ENCODE measurements around the gene MPV17L2.

The MPV17L2 gene

GRCh38 chr19:18160971-18161635 is 31.9 kb upstream of the MPV17L2 start:
- DNase-seq: peak; percentile 86

GRCh38 chr19:18161636-18162002 is 31.4 kb upstream of the MPV17L2 start:
- DNase-seq: no peak

- no peak for DNase-seq
These were observed 28.9 kb upstream of the MPV17L2 start for GRCh38 chr19:18164072-18164471.

GRCh38 chr19:18165794-18166544 is 27.0 kb upstream of the MPV17L2 start:
- DNase-seq: no peak

- no peak for DNase-seq
These were observed 26.0 kb upstream of the MPV17L2 start for GRCh38 chr19:18167011-18167410.

- peak; percentile 76 for DNase-seq
These were observed 24.9 kb upstream of the MPV17L2 start for GRCh38 chr19:18167975-18168645.

GRCh38 chr19:18168673-18169381 is 24.2 kb upstream of the MPV17L2 start:
- no peak for DNase-seq

GRCh38 chr19:18170714-18171255 is 22.2 kb upstream of the MPV17L2 start:
- DNase-seq: no peak

- DNase-seq: no peak
These were observed 21.3 kb upstream of the MPV17L2 start for GRCh38 chr19:18171605-18172327.

- DNase-seq: no peak
These were observed 20.5 kb upstream of the MPV17L2 start for GRCh38 chr19:18172331-18173053.

GRCh38 chr19:18173054-18173571 is 19.9 kb upstream of the MPV17L2 start:
- DNase-seq: no peak

- DNase-seq: peak; percentile 79
These were observed 19.3 kb upstream of the MPV17L2 start, which contains the start of gene IFI30 for GRCh38 chr19:18173572-18174288. Gene IFI30 (plus strand): TSS chr19:18173813. CDS start chr19:18173842, 29 bp downstream.

- no peak for DNase-seq
These were observed 18.0 kb upstream of the MPV17L2 start for GRCh38 chr19:18174983-18175382.

- no peak for DNase-seq
These were observed 16.4 kb upstream of the MPV17L2 start for GRCh38 chr19:18176367-18177310.

- DNase-seq: no peak
These were observed 13.1 kb upstream of the MPV17L2 start for GRCh38 chr19:18179957-18180356.

- DNase-seq: no peak
These were observed 9.5 kb upstream of the MPV17L2 start for GRCh38 chr19:18183529-18183928.

- DNase-seq: no peak
These were observed 7.5 kb upstream of the MPV17L2 start for GRCh38 chr19:18185538-18185937.

GRCh38 chr19:18190278-18190677 is 2.7 kb upstream of the MPV17L2 start:
- no peak for DNase-seq

GRCh38 chr19:18191640-18192062 is 1.4 kb upstream of the MPV17L2 start:
- no peak for DNase-seq

Data from stimulated activated CD8-positive, alpha-beta memory T cell treated with anti-CD3 and anti-CD28 coated beads, Interleukin-4, amount 100 ng/mL, for 48 hours (primary cell).